ENCODE results near the gene FXYD6.

DNA sequence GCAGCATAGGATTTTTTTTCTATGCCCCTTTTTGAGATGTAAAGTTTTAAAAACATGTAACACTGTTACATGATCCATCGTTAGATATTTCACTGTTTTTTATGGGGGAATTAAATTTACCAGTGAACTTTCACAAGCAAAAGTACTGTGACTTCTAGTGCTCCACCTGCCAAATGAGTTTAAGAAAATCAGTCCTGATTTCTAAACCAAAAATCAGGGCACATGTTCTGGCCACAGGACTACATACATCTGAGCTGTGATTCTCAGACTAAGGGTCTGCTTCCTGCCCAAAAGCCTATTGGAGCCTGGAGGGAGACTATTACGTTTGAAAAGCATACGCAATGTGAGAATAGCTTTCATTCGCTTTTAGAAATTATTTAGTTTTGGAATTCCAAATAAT, 30.3 kb upstream of the FXYD6 start:
- TF ChIP-seq ESRRA (IDR thresholded peaks at IDR 0.05; ENCODE audit: borderline replicate concordance, low read length), result no peak
- TF ChIP-seq, protein P1, sequence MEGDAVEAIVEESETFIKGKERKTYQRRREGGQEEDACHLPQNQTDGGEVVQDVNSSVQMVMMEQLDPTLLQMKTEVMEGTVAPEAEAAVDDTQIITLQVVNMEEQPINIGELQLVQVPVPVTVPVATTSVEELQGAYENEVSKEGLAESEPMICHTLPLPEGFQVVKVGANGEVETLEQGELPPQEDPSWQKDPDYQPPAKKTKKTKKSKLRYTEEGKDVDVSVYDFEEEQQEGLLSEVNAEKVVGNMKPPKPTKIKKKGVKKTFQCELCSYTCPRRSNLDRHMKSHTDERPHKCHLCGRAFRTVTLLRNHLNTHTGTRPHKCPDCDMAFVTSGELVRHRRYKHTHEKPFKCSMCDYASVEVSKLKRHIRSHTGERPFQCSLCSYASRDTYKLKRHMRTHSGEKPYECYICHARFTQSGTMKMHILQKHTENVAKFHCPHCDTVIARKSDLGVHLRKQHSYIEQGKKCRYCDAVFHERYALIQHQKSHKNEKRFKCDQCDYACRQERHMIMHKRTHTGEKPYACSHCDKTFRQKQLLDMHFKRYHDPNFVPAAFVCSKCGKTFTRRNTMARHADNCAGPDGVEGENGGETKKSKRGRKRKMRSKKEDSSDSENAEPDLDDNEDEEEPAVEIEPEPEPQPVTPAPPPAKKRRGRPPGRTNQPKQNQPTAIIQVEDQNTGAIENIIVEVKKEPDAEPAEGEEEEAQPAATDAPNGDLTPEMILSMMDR (IDR thresholded peaks at IDR 0.05), result no peak
- TF ChIP-seq POLR2A (IDR thresholded peaks at IDR 0.05; ENCODE audit: low read length), result no peak
- no peak for TF ChIP-seq FOSL2 (IDR thresholded peaks at IDR 0.05)
- no peak for TF ChIP-seq FOSL2 (CRISPR knock-in tag; IDR thresholded peaks at IDR 0.05)
- no peak for TF ChIP-seq RARB (CRISPR knock-in tag; IDR thresholded peaks at IDR 0.05)
- TF ChIP-seq MAFK (IDR thresholded peaks at IDR 0.05; ENCODE audit: partially characterized antibody), result no peak
- TF ChIP-seq FOXS1 (CRISPR knock-in tag; IDR thresholded peaks at IDR 0.05), result no peak
